Fibroblast of lung (primary cell): ENCODE results near the gene GID8.

Experiments
- EZH2 ChIP-seq: IDR thresholded peaks from 2 replicates; pipeline ENCODE4 v1.5.1; 2012; ENCODE audit warnings: low read length, control low read depth, mild to moderate bottlenecking; ENCODE audit errors: missing control alignments
- TF ChIP-seq, protein P1 (sequence below), 2 donors: IDR thresholded peaks in 1 of 2; conservative IDR thresholded peaks in 1 of 2; 1 replicate in 1 of 2; 2 replicates in 1 of 2; pipeline ENCODE4 v1.5.1; 2011 to 2012; ENCODE audit warnings: low read length in 2 of 2, control low read depth in 1 of 2, inconsistent platforms in 1 of 2, low read depth in 1 of 2, mild to moderate bottlenecking in 1 of 2

DNA sequence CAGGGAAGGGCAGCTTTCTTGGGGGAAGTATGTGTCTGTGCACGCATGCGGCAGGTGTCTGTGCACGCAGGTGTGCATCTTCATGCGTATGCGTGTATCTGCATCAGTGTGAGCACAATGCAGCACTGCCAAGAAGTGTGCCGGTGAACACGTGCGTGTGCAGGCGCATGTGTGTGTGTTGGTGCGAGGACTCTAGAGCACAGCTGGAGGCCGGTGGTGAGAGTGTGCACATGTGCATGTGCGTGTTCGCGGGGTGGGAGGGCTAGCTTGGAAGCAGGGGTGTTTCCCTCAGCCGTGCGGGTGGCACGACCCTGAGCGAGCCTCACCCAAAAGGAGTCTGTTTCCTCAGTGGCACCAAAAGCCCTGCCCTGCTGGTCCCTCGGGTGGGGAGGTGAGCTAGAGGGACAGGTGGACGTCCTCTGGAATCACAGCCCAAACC lies 22.1 kb downstream of the GID8 start:
- TF ChIP-seq EZH2 = no peak
- TF ChIP-seq, protein P1, sequence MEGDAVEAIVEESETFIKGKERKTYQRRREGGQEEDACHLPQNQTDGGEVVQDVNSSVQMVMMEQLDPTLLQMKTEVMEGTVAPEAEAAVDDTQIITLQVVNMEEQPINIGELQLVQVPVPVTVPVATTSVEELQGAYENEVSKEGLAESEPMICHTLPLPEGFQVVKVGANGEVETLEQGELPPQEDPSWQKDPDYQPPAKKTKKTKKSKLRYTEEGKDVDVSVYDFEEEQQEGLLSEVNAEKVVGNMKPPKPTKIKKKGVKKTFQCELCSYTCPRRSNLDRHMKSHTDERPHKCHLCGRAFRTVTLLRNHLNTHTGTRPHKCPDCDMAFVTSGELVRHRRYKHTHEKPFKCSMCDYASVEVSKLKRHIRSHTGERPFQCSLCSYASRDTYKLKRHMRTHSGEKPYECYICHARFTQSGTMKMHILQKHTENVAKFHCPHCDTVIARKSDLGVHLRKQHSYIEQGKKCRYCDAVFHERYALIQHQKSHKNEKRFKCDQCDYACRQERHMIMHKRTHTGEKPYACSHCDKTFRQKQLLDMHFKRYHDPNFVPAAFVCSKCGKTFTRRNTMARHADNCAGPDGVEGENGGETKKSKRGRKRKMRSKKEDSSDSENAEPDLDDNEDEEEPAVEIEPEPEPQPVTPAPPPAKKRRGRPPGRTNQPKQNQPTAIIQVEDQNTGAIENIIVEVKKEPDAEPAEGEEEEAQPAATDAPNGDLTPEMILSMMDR (conservative IDR thresholded peaks at IDR 0.05 in 1 of 2, IDR thresholded peaks at IDR 0.05 in 1 of 2; ENCODE audit: low read depth in 1 of 2, low read length in 2 of 2) = no peak
